IPS-18c (cell line): Measurements from ENCODE around the gene IDUA.

ENCODE experiments used
- H3K4me3 ChIP-seq: 2 replicates; pipeline ENCODE4 v1.7.0; 2013; ENCODE audit warnings: low read depth, mild to moderate bottlenecking, low read length, moderate library complexity; ENCODE audit not compliant: insufficient read depth
- H3K9me3 ChIP-seq: one replicate; pipeline ENCODE4 v1.6.1; 2013; ENCODE audit warnings: mild to moderate bottlenecking, low read length, moderate library complexity; ENCODE audit not compliant: control insufficient read depth, insufficient read depth

Gene IDUA

GRCh38 chr4:963276-964225 is 23.3 kb upstream of the IDUA start:
- H3K9me3 ChIP-seq, result no peaks in the 10 kb centered on the region
- no peak overlapping the region for H3K4me3 ChIP-seq

GRCh38 chr4:964346-965025 is 22.4 kb upstream of the IDUA start:
- H3K4me3 ChIP-seq, result no peak overlapping the region

GRCh38 chr4:965048-965765 is 21.6 kb upstream of the IDUA start:
- Histone ChIP-seq H3K4me3 (no peak overlapping the region), H3K9me3 (peaks cover 2% of the 10 kb centered on the region)

More at GRCh38 chr4:964346-965025, 22.4 kb upstream of the IDUA start:
- H3K9me3 ChIP-seq, result peaks cover 2% of the 10 kb centered on the region

GRCh38 chr4:965766-966134 is 21.1 kb upstream of the IDUA start:
- H3K9me3 ChIP-seq, result peaks cover 2% of the 10 kb centered on the region
- no peak overlapping the region for H3K4me3 ChIP-seq

- H3K4me3 ChIP-seq, result no peak overlapping the region
- H3K9me3 ChIP-seq, result peaks cover 2% of the 10 kb centered on the region
Measured at GRCh38 chr4:966266-967112, 20.4 kb upstream of the IDUA start.

GRCh38 chr4:967113-968104 is 19.4 kb upstream of the IDUA start:
- H3K4me3 ChIP-seq, result peak overlapping the region; percentile 41

GRCh38 chr4:968221-968620 is 18.6 kb upstream of the IDUA start:
- Histone ChIP-seq H3K9me3 (peaks cover 2% of the 10 kb centered on the region), H3K4me3 (no peak overlapping the region)

More at GRCh38 chr4:967113-968104, 19.4 kb upstream of the IDUA start:
- peaks cover 2% of the 10 kb centered on the region for H3K9me3 ChIP-seq

- H3K9me3 ChIP-seq, result peaks cover 2% of the 10 kb centered on the region
- H3K4me3 ChIP-seq, result no peak overlapping the region
Measured at GRCh38 chr4:968621-969394, 18.0 kb upstream of the IDUA start.

GRCh38 chr4:970046-970745 is 16.6 kb upstream of the IDUA start:
- H3K9me3 ChIP-seq, result peaks cover 2% of the 10 kb centered on the region
- H3K4me3 ChIP-seq, result no peak overlapping the region

- Histone ChIP-seq H3K9me3 (peaks cover 2% of the 10 kb centered on the region), H3K4me3 (no peak overlapping the region)
Measured at GRCh38 chr4:970854-971520, 15.9 kb upstream of the IDUA start.

GRCh38 chr4:971666-972500 is 15.0 kb upstream of the IDUA start:
- Histone ChIP-seq H3K9me3 (peaks cover 2% of the 10 kb centered on the region), H3K4me3 (no peak overlapping the region)

- H3K4me3 ChIP-seq, result peak overlapping the region; percentile 70
- H3K9me3 ChIP-seq, result peaks cover 2% of the 10 kb centered on the region
Measured at GRCh38 chr4:972651-973424, 14.0 kb upstream of the IDUA start.
